ENCODE data around the gene ZNF275. TPM values are rescaled to one million over a fixed set of nuclear protein-coding genes. Genes with fewer than 3 reads are reported as not detected.
A peak's percentile ranks its signal among the peaks of the same experiment; 100 is the strongest.
"Not testable (repeated sequence)": the region's sequence is repeated elsewhere in the genome, so short reads cannot be mapped to it uniquely, and the experiment has no call there.

The ZNF275 gene
- total RNA-seq, 2 donors from 2014 or later: 12.0 to 12.4 TPM

DNA sequence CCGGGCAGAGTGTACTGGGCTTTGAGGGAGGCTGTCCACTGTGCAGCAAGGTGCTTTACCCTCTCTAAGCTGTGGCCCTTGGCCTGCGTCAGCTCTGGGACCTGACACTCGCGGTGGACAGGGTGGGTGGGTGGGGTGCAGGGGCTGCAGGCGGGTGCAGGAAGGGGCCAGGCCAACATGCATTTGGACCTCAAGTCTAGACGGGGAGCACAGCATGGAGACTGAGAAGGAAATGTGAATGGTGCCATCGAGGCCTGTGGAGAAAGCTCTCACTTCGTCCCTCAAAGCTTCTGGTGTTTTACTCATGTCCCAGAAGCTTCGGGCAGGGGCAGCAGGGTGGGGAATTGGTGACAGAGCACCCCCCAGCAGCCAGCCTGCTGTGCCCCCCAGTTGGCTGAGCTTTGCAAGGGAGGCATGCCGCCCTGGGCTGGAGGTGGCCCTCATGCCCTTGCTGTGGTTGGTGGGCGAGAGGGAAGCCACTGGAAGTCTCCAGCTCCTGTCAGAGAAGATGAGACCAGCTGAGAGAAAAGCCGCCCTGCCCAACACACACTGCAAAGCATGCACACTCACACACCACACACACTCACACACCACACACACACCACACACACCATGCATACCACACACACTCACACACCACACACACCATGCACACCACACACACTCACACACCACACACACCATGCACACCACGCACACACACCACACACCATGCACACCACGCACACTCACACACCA, 54.9 kb downstream of the ZNF275 start:
- no peaks in the 10 kb centered on the region for H3K27me3 Mint-ChIP-seq
- H3K4me3 Mint-ChIP-seq: no peak overlapping the region
- H3K27ac Mint-ChIP-seq: no peak overlapping the region
- no peaks in the 10 kb centered on the region for H3K9me3 ChIP-seq (ENCODE audit: control insufficient read depth, low read length, poor library complexity, severe bottlenecking)
- H3K36me3 Mint-ChIP-seq (ENCODE audit: low read depth): no peaks in the 10 kb centered on the region
- peaks cover 5% of the 10 kb centered on the region for H3K4me1 Mint-ChIP-seq
- ATAC-seq (no peak), DNase-seq (no peak)

DNA sequence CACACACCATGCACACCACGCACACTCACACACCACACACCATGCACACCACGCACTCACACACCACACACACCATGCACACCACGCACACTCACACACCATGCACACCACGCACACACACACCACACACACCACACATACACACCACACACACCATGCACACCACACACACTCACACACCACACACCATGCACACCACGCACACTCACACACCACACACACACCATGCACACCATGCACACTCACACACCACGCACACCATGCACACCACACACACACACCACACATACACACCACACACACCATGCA, 55.5 kb downstream of the ZNF275 start:
- H3K36me3 Mint-ChIP-seq (ENCODE audit: low read depth); H3K27me3 Mint-ChIP-seq; ATAC-seq; H3K4me3 Mint-ChIP-seq; H3K27ac Mint-ChIP-seq; DNase-seq; H3K9me3 ChIP-seq (ENCODE audit: control insufficient read depth, low read length, poor library complexity, severe bottlenecking): not testable (repeated sequence)
- H3K4me1 Mint-ChIP-seq: peaks cover 10% of the 10 kb centered on the region

DNA sequence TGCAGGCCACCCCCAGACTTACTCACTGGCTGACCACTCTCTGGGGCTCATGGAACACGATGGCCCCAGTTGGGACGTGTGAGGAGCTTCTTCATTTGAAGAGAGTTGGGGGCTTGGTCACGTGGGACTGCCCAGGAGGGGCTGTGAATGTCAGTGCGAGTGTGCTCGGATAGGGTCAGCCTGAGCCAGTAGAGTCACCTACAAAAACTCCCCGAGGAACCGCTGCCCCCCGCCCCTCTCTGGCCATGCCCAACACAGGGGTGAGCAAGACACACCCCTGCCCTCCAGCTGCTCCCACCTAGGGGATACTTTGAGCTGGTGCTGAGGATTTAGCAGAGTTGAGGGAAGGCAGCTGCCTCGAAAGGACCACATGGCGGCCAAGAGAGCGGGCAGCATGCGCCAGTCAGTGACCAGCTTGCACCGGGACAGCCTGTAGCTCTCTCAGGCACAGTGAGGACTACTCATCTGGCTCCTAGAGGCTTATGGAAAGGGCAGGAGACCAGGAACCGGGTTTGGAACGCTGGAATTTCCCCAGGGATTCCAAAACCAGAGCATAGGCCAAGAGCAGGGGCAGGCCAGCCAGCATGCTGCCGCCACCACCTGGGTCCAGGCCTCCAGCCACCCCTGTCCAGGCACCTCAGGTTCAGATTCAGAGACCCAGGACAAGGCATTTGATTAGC, 58.8 kb downstream of the ZNF275 start:
- no peaks in the 10 kb centered on the region for H3K9me3 ChIP-seq (ENCODE audit: control insufficient read depth, low read length, poor library complexity, severe bottlenecking)
- H3K4me1 Mint-ChIP-seq: peaks cover 13% of the 10 kb centered on the region
- no peaks in the 10 kb centered on the region for H3K27me3 Mint-ChIP-seq
- ATAC-seq (no peak), DNase-seq (no peak)
- H3K27ac Mint-ChIP-seq: no peak overlapping the region
- H3K36me3 Mint-ChIP-seq (ENCODE audit: low read depth): no peaks in the 10 kb centered on the region
- no peak overlapping the region for H3K4me3 Mint-ChIP-seq

DNA sequence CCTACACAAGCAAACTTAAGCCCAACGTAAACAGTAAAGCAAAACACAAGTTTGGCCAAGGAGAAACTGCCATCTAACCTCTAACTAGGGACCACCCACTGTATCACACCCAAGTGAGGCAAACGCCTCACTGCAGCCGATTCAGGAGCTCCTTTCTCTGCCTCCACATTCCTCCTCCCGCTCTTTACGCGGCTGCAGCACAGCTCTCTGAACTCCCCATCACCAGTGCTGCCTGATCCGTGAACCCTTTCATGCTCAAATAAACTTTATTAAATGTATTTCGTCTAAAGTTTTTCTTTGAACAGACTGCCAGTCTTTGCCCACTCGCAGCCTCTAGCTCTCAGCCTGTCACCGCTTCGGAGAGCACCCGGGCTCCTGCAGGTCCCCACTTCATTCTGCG, 60.7 kb downstream of the ZNF275 start:
- DNase-seq (no peak), ATAC-seq (no peak)
- H3K36me3 Mint-ChIP-seq (ENCODE audit: low read depth): no peaks in the 10 kb centered on the region
- H3K27me3 Mint-ChIP-seq: no peaks in the 10 kb centered on the region
- H3K27ac Mint-ChIP-seq: peak overlapping the region; percentile 90
- H3K9me3 ChIP-seq (ENCODE audit: control insufficient read depth, low read length, poor library complexity, severe bottlenecking): no peaks in the 10 kb centered on the region
- H3K4me3 Mint-ChIP-seq: peak overlapping the region; percentile 46
- H3K4me1 Mint-ChIP-seq: peaks cover 13% of the 10 kb centered on the region

DNA sequence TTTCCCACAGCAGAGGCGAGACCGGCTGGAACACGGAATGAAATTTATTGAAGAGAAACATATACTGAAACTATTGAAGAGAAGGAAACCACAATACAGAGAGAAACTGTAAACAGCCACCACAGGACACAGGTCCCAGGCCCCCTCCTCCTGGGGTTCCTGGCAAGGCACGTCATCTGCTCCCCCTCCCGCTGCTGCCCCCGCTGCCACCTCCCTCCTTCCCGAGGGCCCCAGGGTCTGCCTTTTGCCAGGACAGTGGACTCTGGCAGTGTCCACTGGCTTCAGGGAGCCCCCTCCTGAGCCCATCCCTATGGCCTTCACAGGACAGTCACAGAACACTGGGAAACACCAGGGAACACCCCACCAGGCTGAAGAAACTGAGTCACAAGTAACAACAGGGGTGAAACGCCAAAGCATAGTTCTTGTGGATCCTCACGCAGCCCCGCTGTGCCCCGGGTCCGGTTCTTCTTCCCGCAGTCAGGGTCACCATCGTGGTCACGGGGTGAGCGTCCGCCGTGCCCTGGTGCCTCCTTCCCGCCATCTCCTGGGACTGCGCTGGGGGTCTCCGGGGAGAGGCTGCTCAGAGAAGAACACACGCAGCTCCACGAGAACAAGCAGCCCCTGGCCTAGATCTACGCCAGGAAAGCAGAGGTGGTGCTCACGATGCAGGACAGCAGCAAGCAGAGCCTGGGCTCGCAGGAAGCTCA, 61.8 kb downstream of the ZNF275 start:
- ATAC-seq (peak; percentile 54), DNase-seq (no peak)
- no peaks in the 10 kb centered on the region for H3K9me3 ChIP-seq (ENCODE audit: control insufficient read depth, low read length, poor library complexity, severe bottlenecking)
- peaks cover 13% of the 10 kb centered on the region for H3K4me1 Mint-ChIP-seq
- no peak overlapping the region for H3K27ac Mint-ChIP-seq
- H3K27me3 Mint-ChIP-seq: no peaks in the 10 kb centered on the region
- H3K4me3 Mint-ChIP-seq: peak overlapping the region; percentile 46
- no peaks in the 10 kb centered on the region for H3K36me3 Mint-ChIP-seq (ENCODE audit: low read depth)

DNA sequence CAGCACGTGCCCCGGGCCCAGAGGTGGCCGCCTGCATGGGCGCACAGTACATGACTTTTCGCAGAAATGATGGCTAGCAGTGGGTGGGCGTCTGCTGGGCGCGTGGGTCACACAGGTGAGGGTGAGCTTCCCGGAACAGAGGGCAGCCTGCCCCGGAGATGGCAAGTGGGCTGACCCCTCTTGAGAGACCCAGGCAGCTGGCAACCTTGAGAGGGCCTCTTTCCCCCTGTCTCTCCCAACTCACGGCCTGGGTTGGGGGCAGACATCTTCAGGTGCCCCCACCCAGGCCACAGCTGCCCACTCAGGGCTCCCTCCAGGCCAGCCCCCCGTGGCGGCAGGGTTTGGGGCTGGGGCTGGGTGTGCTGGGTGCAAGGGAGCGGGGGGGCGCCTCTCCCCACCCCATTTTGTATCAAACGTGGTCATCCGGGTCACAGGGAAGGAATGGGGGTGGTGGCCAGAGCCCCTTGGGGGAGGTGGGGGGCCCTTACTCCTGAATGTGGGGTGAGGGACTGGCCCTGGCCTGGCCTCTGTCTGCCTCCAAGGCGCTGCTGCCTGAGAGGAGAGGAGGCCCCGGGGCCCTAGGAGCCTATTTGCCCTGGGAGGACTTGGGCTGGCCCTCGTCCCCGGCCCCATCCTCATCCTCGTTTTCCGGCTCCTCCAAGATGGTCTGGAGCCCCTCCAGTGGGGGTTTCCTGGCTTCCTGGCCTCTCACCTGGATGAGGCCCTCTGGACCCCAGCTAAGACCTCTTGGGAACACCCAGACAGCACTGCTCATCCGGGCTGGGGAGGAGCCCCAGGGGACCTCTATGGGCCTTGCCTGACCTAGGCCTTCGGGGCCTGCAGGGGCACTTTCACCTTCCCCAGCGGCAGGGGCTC, 62.6 kb downstream of the ZNF275 start:
- Mint-ChIP-seq H3K27me3 (no peaks in the 10 kb centered on the region), H3K4me3 (no peak overlapping the region), H3K4me1 (peaks cover 13% of the 10 kb centered on the region), H3K27ac (no peak overlapping the region), H3K36me3 (ENCODE audit: low read depth) (no peaks in the 10 kb centered on the region)
- H3K9me3 ChIP-seq (ENCODE audit: control insufficient read depth, low read length, poor library complexity, severe bottlenecking): no peaks in the 10 kb centered on the region
- ATAC-seq: no peak
- DNase-seq: no peak

DNA sequence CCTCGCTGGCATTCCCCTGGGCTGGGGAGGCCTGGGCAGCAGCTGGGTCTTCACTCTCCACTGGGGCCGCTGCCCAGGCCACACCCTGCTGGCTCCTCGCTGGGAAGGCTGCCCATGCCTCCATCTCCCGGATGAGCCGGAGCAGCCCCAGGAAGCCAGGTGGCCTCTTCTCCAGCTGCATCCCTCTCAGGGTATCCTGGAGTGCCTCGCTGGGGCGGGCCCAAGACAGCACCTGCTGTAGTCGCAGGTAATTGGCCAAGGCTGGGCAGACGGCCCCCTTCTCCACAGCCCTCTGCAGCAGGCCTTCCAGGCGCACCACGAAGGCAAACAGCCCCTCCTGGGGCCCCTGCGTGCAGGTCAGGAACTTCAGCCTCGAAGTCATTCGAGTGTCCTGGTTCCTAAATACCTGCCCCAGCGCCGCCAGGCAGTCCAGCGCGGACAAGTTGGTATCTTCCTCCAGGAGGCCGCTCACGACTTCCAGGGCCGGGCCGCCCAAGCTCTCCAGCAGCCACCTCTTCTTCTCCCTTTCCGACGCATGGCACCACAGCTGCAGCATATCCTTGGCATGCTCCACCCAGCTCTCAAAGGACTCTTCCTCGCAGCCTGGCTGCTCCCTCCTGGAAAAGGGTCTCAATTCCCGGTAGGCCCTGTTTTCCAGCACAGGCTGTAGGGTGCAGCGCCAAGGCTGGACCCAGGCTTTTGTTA, 63.5 kb downstream of the ZNF275 start:
- Mint-ChIP-seq H3K36me3 (ENCODE audit: low read depth) (no peaks in the 10 kb centered on the region), H3K4me3 (no peak overlapping the region), H3K27me3 (no peaks in the 10 kb centered on the region), H3K27ac (no peak overlapping the region), H3K4me1 (peaks cover 13% of the 10 kb centered on the region)
- ATAC-seq (no peak), DNase-seq (no peak)
- H3K9me3 ChIP-seq (ENCODE audit: control insufficient read depth, low read length, poor library complexity, severe bottlenecking): no peaks in the 10 kb centered on the region

DNA sequence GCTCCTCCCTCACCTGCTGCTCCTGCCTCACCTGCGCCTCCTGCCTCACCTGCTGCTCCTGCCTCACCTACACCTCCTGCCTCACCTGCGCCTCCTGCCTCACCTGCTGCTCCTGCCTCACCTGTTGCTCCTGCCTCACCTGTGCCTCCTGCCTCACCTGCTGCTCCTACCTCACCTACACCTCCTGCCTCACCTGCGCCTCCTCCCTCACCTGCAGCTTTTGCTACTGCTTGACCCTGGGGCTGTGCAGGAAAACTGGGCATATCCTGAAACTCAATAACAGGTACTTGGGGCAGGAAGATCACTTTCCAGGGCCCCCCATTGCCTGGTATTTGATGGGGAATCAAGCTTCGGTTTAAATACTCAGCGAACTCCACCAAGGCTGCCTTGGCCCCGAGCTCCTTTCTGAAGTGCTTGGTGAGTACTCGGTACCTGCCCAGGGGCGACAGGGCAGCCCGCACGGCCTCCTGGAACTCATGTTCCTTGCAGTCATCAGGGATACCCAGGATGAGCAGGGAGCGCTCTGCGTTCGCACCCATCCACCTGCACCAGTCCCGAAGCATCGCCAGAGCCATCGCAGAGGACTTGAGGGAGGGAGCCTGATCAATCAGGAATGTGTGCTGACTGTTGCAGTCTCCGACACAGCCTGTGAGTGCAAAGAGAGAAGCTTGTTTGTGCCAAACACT, 64.5 kb downstream of the ZNF275 start:
- Mint-ChIP-seq H3K36me3 (ENCODE audit: low read depth) (no peaks in the 10 kb centered on the region), H3K27ac (no peak overlapping the region), H3K27me3 (no peaks in the 10 kb centered on the region), H3K4me3 (no peak overlapping the region), H3K4me1 (peaks cover 16% of the 10 kb centered on the region)
- H3K9me3 ChIP-seq (ENCODE audit: control insufficient read depth, low read length, poor library complexity, severe bottlenecking): no peaks in the 10 kb centered on the region
- ATAC-seq (no peak), DNase-seq (no peak)

DNA sequence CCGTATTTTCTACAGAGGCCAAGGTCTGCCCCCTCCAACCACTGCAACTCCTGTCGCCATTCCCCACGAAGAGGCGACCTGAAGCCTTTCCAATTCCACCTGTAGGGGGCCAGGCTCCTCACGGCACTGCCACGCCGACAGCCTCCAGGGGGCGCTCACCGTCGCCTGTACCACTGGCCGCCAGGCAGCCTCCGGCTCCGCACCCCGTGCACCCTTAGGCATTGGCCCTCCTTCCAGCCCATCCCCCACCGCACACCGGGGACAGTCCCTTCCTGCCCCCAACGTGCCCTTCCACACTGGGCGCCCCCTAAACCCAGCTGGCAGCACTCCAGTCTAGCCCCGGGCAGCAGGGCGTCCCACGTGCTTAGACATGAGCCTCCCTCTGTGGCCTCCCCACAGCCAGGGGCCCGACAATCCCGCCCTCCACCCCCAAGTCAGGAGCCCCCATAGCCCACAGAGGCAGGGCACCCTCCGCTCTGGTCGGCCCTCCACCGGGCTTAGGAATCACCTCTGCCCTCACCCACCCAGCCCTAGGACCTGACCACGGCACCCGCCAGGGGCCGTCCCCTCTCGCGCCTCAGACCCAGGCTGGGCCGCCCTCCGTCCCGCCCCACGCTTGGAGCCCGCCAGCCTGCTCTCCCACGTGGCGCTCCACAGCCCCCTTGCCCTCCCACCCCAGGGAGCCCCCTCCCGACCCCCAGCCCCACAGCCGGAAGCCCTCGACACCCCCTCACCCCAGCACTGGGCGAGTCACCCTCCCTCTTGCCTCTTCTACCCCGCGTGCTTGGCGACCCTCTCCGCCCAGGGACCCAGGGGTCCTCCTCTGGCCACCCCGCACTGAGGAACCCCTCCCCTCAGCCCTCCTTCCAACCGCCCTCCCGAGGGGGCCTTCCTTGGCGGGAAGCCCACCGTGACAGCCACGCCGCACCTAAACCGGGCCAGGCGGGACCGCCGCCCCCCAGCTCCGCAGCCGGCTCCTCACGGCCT, 66.5 kb downstream of the ZNF275 start:
- no peaks in the 10 kb centered on the region for H3K9me3 ChIP-seq (ENCODE audit: control insufficient read depth, low read length, poor library complexity, severe bottlenecking)
- DNase-seq: peak; percentile 33 to 57 (median 34)
- ATAC-seq: peak; percentile 82
- Mint-ChIP-seq H3K36me3 (ENCODE audit: low read depth) (no peaks in the 10 kb centered on the region), H3K27ac (peak overlapping the region; percentile 4), H3K4me1 (peaks cover 7% of the 10 kb centered on the region), H3K27me3 (no peaks in the 10 kb centered on the region), H3K4me3 (no peak overlapping the region)

DNA sequence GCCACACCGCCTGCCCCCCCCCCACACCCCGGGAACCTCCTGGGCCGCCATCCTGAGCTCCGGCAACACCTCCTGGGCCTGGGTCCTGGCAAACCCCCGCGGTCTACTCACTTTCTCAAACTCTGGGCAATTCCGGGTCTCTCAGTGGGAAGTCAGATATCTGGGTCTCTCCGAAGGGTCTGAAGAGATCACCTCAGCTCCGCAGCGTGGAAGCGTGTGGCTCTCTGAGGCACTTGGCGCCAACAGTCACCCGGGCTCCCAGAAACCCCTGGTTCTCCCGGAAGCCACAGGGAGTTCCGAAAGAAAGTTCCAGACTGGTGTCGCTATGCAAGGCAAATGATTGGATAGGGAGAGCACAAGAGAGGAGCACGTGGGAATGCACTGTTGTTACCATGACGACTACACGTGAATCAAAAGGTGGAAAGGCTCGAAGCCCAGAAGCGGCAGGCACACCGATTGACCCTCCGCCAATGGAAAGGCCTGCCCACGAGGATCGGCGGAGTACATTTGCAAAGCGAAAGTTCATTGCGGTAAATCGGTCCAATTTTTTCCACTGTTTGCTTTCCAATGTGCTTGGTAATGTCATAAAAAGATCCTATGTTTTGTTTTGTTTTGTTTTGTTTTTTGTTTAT, 67.3 kb downstream of the ZNF275 start, which contains the start of gene PNMA6E:
Gene PNMA6E, minus strand, starts transcription at position 218 of the 632 bp plus-strand sequence. CDS start 2,501 bp downstream, outside the sequence.
- Mint-ChIP-seq H3K4me3 (no peak within 1 kb of the TSS), H3K4me1 (peaks cover 4% of the 10 kb centered on the region), H3K27ac (no peak within 1 kb of the TSS), H3K36me3 (ENCODE audit: low read depth) (no peaks in the 10 kb centered on the region), H3K27me3 (no peaks in the 10 kb centered on the region)
- DNase-seq: no peak
- no peaks in the 10 kb centered on the region for H3K9me3 ChIP-seq (ENCODE audit: control insufficient read depth, low read length, poor library complexity, severe bottlenecking)
- ATAC-seq: no peak

Measured in T-helper 17 cell (primary cell).